Activated T-cell treated with anti-CD3 and anti-CD28 coated beads, Interleukin-2, amount 50 U/mL, for 1 hour (primary cell): Measurements from ENCODE around the gene SENP3.

Source experiments
- DNase-seq: peaks from one replicate; pipeline ENCODE4 v3.0.0-alpha.2; 2020

SENP3 gene

GRCh38 chr17:7606280-7606679 lies 44.6 kb downstream of the SENP3 start:
- no peak for DNase-seq

- no peak for DNase-seq
Observed at GRCh38 chr17:7610641-7611040, 48.9 kb downstream of the SENP3 start.

- DNase-seq, result no peak
Observed at GRCh38 chr17:7611635-7612293, 50.0 kb downstream of the SENP3 start.

GRCh38 chr17:7612294-7612640 lies 50.5 kb downstream of the SENP3 start:
- no peak for DNase-seq

- no peak for DNase-seq
Observed at GRCh38 chr17:7613769-7614424, 52.2 kb downstream of the SENP3 start.

- DNase-seq, result peak; percentile 97
Observed at GRCh38 chr17:7614425-7615264, 52.9 kb downstream of the SENP3 start, which contains the start of gene FXR2. Gene FXR2, minus strand, starts transcription at chr17:7614897. Its CDS starts 365 bp downstream, at chr17:7614532.

GRCh38 chr17:7615265-7615747 lies 53.6 kb downstream of the SENP3 start:
- DNase-seq, result no peak

- no peak for DNase-seq
Observed at GRCh38 chr17:7618608-7619007, 56.9 kb downstream of the SENP3 start.

GRCh38 chr17:7620835-7621234 lies 59.1 kb downstream of the SENP3 start:
- no peak for DNase-seq
